ENCODE measurements around the gene HSD17B1. TPM values are rescaled to one million over a fixed set of nuclear protein-coding genes. Genes with fewer than 3 reads are reported as not detected.

HSD17B1 gene
- total and polyA plus RNA-seq, 2 of the 13 experiments (the other 11 are each of a cell fraction or from before 2014, with no cell fraction given), result 0.54 to 0.93 TPM

DNA sequence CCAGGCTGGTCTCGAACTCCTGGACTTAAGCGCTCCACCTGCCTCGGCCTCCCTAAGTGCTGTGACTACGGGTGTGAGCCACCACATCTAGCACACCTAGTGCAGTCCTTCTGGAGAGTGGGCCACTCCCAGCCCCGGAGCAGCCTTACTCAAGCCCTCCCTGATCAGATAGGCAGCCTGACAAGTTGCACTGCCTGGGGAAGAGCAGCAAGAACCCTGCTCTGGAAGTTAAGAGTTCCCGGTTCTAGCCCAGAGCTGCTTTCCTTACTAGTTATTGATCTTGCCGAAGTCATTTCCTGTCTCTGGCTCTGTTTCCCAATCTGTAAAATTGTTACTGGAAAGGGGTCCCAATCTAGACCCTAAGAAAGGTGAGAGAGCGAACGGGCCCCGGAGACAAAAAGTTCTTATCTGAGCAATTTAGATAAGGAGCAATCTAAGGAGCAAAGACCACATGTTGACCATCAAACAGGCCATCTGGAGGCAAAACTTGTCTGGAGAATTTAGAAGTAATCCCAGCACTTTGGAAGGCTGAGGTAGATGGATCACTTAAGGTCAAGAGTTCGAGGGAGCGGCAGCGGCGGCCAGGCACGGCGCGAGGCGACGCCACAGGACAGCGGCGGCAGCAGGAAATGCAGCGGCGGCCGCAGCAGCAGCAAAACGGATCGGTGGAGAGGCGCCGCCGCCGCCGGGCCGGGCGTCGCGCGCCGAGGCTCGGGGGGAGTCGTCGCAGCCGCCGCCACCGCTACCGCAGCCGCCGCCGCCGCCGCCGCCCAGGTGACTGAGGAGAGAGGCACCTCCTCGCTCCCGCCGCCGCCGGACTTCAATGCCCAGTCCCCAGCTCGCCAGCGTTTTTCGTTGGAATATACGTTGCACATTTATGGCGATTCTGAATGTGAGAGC, 21.0 kb upstream of the HSD17B1 start (continued):
- TF ChIP-seq CEBPZ (IDR thresholded peaks at IDR 0.05; ENCODE audit: low read length), result no peak
- peak; percentile 37; the same call in 1 of the 2 replicates for TF ChIP-seq BRD4 (CRISPR knock-in tag; IDR thresholded peaks at IDR 0.05)
- TF ChIP-seq NFATC3 (CRISPR knock-in tag; IDR thresholded peaks at IDR 0.05), result no peak
- no peak for TF ChIP-seq ZNF607 (CRISPR knock-in tag; IDR thresholded peaks at IDR 0.05; ENCODE audit: borderline replicate concordance)
- no peak for TF ChIP-seq TCF12 (IDR thresholded peaks at IDR 0.05)
- no peak for TF ChIP-seq TCF12 (CRISPR knock-in tag; IDR thresholded peaks at IDR 0.05)
- TF ChIP-seq ZNF556 (CRISPR knock-in tag; IDR thresholded peaks at IDR 0.05; ENCODE audit: borderline replicate concordance), result no peak
- TF ChIP-seq SRSF4 (IDR thresholded peaks at IDR 0.05; ENCODE audit: low read depth, low read length, poor library complexity, severe bottlenecking), result no peak
- no peak; the same call in 1 of the 2 replicates for TF ChIP-seq ZBTB14 (CRISPR knock-in tag; IDR thresholded peaks at IDR 0.05)
- TF ChIP-seq ZNF180 (CRISPR knock-in tag; IDR thresholded peaks at IDR 0.05; ENCODE audit: borderline replicate concordance, low read depth), result no peak
- TF ChIP-seq PHF8 (CRISPR knock-in tag; IDR thresholded peaks at IDR 0.05), result peak; percentile 41
- TF ChIP-seq, protein P1, sequence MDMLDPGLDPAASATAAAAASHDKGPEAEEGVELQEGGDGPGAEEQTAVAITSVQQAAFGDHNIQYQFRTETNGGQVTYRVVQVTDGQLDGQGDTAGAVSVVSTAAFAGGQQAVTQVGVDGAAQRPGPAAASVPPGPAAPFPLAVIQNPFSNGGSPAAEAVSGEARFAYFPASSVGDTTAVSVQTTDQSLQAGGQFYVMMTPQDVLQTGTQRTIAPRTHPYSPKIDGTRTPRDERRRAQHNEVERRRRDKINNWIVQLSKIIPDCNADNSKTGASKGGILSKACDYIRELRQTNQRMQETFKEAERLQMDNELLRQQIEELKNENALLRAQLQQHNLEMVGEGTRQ (IDR thresholded peaks at IDR 0.05; ENCODE audit: low read depth, low read length), result no peak
- TF ChIP-seq, protein P1 (CRISPR knock-in tag; IDR thresholded peaks at IDR 0.05; ENCODE audit: borderline replicate concordance), result no peak
- no peak for TF ChIP-seq ZNF510 (CRISPR knock-in tag; IDR thresholded peaks at IDR 0.05; ENCODE audit: low read depth)
- no peak for TF ChIP-seq NCOA2 (CRISPR knock-in tag; IDR thresholded peaks at IDR 0.05)
- TF ChIP-seq, protein P2, sequence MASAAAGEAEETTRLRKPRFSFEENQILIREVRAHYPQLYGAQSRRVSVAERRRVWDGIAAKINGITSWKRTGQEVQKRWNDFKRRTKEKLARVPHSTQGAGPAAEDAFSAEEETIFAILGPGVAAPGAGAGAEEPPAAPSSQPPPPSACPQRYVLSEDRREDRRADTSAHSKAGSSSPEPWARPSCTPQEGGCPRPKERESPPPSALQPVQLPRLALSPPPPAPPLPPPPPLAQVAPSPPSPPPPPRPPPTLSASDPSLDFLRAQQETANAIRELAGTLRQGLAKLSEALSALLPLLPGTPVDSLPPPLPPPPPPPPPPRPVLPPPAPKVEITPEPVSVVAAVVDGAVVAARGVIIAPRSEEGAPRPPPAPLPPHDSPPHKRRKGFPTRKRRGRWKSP (CRISPR knock-in tag; IDR thresholded peaks at IDR 0.05), result no peak
- no peak for TF ChIP-seq FIP1L1 (IDR thresholded peaks at IDR 0.05; ENCODE audit: borderline replicate concordance, insufficient read depth, low read depth, low read length)
- TF ChIP-seq, protein P3, sequence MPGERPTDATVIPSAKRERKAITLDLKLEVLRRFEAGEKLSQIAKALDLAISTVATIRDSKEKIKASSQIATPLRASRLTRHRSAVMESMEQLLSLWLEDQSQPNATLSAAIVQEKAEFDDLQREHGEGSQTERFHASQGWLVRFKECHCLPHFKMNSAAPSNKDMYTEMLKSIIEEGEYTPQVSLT (CRISPR knock-in tag; IDR thresholded peaks at IDR 0.05; ENCODE audit: borderline replicate concordance, low read depth), result no peak; the same call in 1 of the 2 replicates
- no peak for TF ChIP-seq PHB2 (IDR thresholded peaks at IDR 0.05; ENCODE audit: partially characterized antibody)
- no peak for TF ChIP-seq MATR3 (CRISPR knock-in tag; IDR thresholded peaks at IDR 0.05)
- no peak for TF ChIP-seq ZNF30 (CRISPR knock-in tag; IDR thresholded peaks at IDR 0.05)
